K562 (cell line): ENCODE results near the gene WASF2. TPM values are rescaled to one million over a fixed set of nuclear protein-coding genes. Genes with fewer than 3 reads are reported as not detected.

ENCODE experiments used
- ATF6 ChIP-seq: sonication (generic); formaldehyde crosslinking; IDR thresholded peaks from 2 replicates; pipeline ENCODE4 v1.4.0; 2020; ENCODE audit warnings: mild to moderate bottlenecking, missing genetic modification reagents
- CREB3 ChIP-seq: fragments of 450-650 bp; conservative IDR thresholded peaks from 2 replicates; pipeline ENCODE4 v1.6.1; 2016; ENCODE audit warnings: missing genetic modification characterization, low read depth, mild to moderate bottlenecking, missing compliant biosample characterization, moderate library complexity
- E2F1 ChIP-seq: sonication (generic); formaldehyde crosslinking; IDR thresholded peaks from 2 replicates; pipeline ENCODE4 v1.8.1; 2023; ENCODE audit warnings: mild to moderate bottlenecking, missing genetic modification reagents, moderate library complexity
- NFXL1 ChIP-seq: fragments of 450-650 bp; formaldehyde crosslinking; IDR thresholded peaks from 2 replicates; pipeline ENCODE4 v1.4.0; 2021; ENCODE audit warnings: mild to moderate bottlenecking
- NR2C1 ChIP-seq, 2 experiments: fragments of 450-650 bp; IDR thresholded peaks; 2 replicates each; pipeline ENCODE4 v1.6.1; 2017; ENCODE audit warnings: mild to moderate bottlenecking in 2 of 2, antibody characterized with exemption in 1 of 2, inconsistent platforms in 1 of 2, missing compliant biosample characterization in 1 of 2, missing genetic modification characterization in 1 of 2
- PTTG1 ChIP-seq: fragments of 450-650 bp; IDR thresholded peaks from 2 replicates; pipeline ENCODE4 v1.6.1; 2016; ENCODE audit warnings: low read depth, mild to moderate bottlenecking, missing genetic modification characterization, missing compliant biosample characterization
- SETDB1 ChIP-seq: IDR thresholded peaks from one replicate; pipeline ENCODE4 v1.6.1; 2012; ENCODE audit warnings: low read length, control low read depth, inconsistent platforms
- SRSF7 ChIP-seq: fragments of 200-400 bp; formaldehyde crosslinking; optimal IDR thresholded peaks from 2 replicates; pipeline ENCODE3; 2017; ENCODE audit warnings: mild to moderate bottlenecking, low read depth, low read length
- ZBTB40 ChIP-seq, 2 experiments: fragments of 450-650 bp in 1 of 2; sonication (generic) in 1 of 2; formaldehyde crosslinking in 1 of 2; IDR thresholded peaks; 2 replicates each; pipeline versions ENCODE4 v1.7.1 to v1.9.0; 2016 to 2022; ENCODE audit warnings: inconsistent platforms in 1 of 2, mild to moderate bottlenecking in 1 of 2, missing genetic modification reagents in 1 of 2
- ZNF316 ChIP-seq: fragments of 450-650 bp; IDR thresholded peaks from 2 replicates; pipeline ENCODE4 v1.6.1; 2016
- ZNF583 ChIP-seq: fragments of 250-450 bp; sonication (Bioruptor Pico); IDR thresholded peaks from 2 replicates; pipeline ENCODE4 v1.4.0; 2020
- ZNF79 ChIP-seq: fragments of 250-450 bp; sonication (Bioruptor Pico); IDR thresholded peaks from 2 replicates; pipeline ENCODE4 v1.4.0; 2020; ENCODE audit warnings: low read depth, mild to moderate bottlenecking, moderate library complexity
- ZZZ3 ChIP-seq: fragments of 450-650 bp; IDR thresholded peaks from 2 replicates; pipeline ENCODE4 v1.6.1; 2016; ENCODE audit warnings: antibody characterized with exemption, mild to moderate bottlenecking, moderate library complexity
- polyA plus RNA-seq, 8 experiments: library from polyadenylated mRNA; depleted of rRNA in 4 of 8; stranded (reverse) in 5 of 8; unstranded in 3 of 8; fragments of >200 nt; fragmentation: Nextera tagmentation in 2 of 8; fragmentation: Illumina TruSeq in 1 of 8; extraction: Ambion mirVana in 2 of 8; extraction: Trizol in 1 of 8; gene quantifications; 2 replicates each; pipeline versions ENCODE4 v1.2.1 to v1.2.3, GENCODE V29; 2011 to 2014; ENCODE audit warnings: inconsistent platforms in 1 of 8, missing spikeins in 1 of 8
- total RNA-seq, 7 experiments: library from RNA; depleted of rRNA in 6 of 7; stranded (reverse); fragments of >200 nt in 6 of 7; fragmentation: Illumina TruSeq in 2 of 7; extraction: Trizol in 2 of 7; gene quantifications; 2 replicates each; pipeline versions ENCODE4 v1.2.1 to v1.2.3, GENCODE V29; 2011 to 2021; ENCODE audit warnings: low replicate concordance in 1 of 7

The WASF2 gene
- total and polyA plus RNA-seq, 9 of the 15 experiments (the other 6 are each of a cell fraction or from before 2014, with no cell fraction given) = 8.2 to 163 (median 31.2) TPM

GRCh38 chr1:27489973-27490741 lies at the start of gene WASF2 (continued):
- peak; percentile 73 for TF ChIP-seq ZBTB40 (IDR thresholded peaks at IDR 0.05)
- no peak for TF ChIP-seq ZBTB40 (CRISPR knock-in tag; IDR thresholded peaks at IDR 0.05)
- TF ChIP-seq E2F1 = peak; percentile 89
- no peak for TF ChIP-seq ZNF79 (CRISPR knock-in tag)
- TF ChIP-seq ZNF583 (CRISPR knock-in tag) = peak; percentile 81; the same call in 1 of the 2 replicates
- TF ChIP-seq SETDB1 = no peak
- peak; percentile 6; the same call in 1 of the 2 replicates for TF ChIP-seq ATF6
- TF ChIP-seq SRSF7 = no peak
- TF ChIP-seq NR2C1 (IDR thresholded peaks at IDR 0.05) = peak; percentile 82
- TF ChIP-seq NR2C1 (tag; IDR thresholded peaks at IDR 0.05) = peak; percentile 86
- no peak for TF ChIP-seq ZNF316
- TF ChIP-seq ZZZ3 = 0 out of 2 replicates have a peak, but pooled peaks have one; percentile 16
- no peak for TF ChIP-seq PTTG1
- TF ChIP-seq NFXL1 (CRISPR knock-in tag) = no peak
- TF ChIP-seq CREB3 = no peak
